Right atrium auricular region (tissue), 2 donors: ENCODE data around the gene KIAA1549. TPM values are rescaled to one million over a fixed set of nuclear protein-coding genes. Genes with fewer than 3 reads are reported as not detected.

Experiments
- DNase-seq: peaks from one replicate; pipeline ENCODE4 v3.0.0-alpha.2; 2019; ENCODE audit warnings: low spot score
- H3K27ac ChIP-seq, 2 donors: fragments of 200-600 bp; sonication (generic); 1 replicate in 1 of 2; 2 replicates in 1 of 2; pipeline ENCODE4 v1.5.1; 2016 to 2019
- H3K27me3 ChIP-seq, 2 donors: fragments of 200-600 bp; sonication (generic); one replicate each; pipeline versions ENCODE4 v1.5.1 to v1.6.0; 2017 to 2019
- H3K36me3 ChIP-seq: fragments of 200-600 bp; sonication (generic); one replicate; pipeline ENCODE4 v1.5.1; 2016
- H3K4me1 ChIP-seq, 2 donors: fragments of 200-600 bp; sonication (generic); one replicate each; pipeline versions ENCODE4 v1.5.1 to v1.6.0; 2017 to 2019
- H3K4me3 ChIP-seq, 2 donors: fragments of 200-600 bp; sonication (generic); 1 replicate in 1 of 2; 2 replicates in 1 of 2; pipeline ENCODE4 v1.5.1; 2017 to 2019; ENCODE audit warnings: mild to moderate bottlenecking in 1 of 2, moderate library complexity in 1 of 2
- H3K9me3 ChIP-seq, 2 donors: fragments of 200-600 bp; sonication (generic); one replicate each; pipeline ENCODE4 v1.5.1; 2019
- total RNA-seq, 2 donors: library from RNA; depleted of rRNA; stranded (reverse); fragments of >200 nt; gene quantifications; one replicate each; pipeline ENCODE4 v1.1.0, GENCODE V29; 2016
- TF ChIP-seq, protein P1 (sequence below), 2 donors: fragments of 200-600 bp; sonication (generic); IDR thresholded peaks; one replicate each; pipeline ENCODE4 v1.5.1; 2019; ENCODE audit warnings: antibody characterized with exemption in 2 of 2

KIAA1549 gene
- total RNA-seq, 2 donors from 2014 or later: 0.85 to 1.4 TPM

DNA sequence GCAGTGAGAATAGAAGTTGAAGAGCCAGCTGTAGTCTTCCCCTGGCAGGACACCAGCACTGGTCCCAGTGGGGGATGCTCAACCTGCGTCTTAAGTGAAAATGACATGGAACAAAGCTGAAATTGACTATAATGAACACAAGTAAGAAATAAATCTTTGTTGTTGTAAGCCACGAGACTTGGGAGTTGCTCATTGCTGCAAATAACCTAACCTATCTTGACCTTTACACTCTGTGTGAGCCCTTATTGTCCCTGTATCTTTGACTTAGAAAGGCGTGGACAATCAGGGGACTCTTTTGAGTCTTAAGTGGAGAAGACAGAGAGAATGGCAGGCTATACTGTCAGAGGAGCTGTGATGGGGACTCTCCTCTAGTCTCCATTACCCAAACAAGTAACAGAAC is 37.7 kb upstream of the KIAA1549 start:
- Histone ChIP-seq H3K9me3 (no peaks in the 10 kb centered on the region), H3K4me1 (no peaks in the 10 kb centered on the region), H3K27me3 (no peaks in the 10 kb centered on the region), H3K27ac (no peak overlapping the region), H3K4me3 (no peak overlapping the region), H3K36me3 (peaks cover 5% of the 10 kb centered on the region)
- TF ChIP-seq, protein P1, sequence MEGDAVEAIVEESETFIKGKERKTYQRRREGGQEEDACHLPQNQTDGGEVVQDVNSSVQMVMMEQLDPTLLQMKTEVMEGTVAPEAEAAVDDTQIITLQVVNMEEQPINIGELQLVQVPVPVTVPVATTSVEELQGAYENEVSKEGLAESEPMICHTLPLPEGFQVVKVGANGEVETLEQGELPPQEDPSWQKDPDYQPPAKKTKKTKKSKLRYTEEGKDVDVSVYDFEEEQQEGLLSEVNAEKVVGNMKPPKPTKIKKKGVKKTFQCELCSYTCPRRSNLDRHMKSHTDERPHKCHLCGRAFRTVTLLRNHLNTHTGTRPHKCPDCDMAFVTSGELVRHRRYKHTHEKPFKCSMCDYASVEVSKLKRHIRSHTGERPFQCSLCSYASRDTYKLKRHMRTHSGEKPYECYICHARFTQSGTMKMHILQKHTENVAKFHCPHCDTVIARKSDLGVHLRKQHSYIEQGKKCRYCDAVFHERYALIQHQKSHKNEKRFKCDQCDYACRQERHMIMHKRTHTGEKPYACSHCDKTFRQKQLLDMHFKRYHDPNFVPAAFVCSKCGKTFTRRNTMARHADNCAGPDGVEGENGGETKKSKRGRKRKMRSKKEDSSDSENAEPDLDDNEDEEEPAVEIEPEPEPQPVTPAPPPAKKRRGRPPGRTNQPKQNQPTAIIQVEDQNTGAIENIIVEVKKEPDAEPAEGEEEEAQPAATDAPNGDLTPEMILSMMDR (IDR thresholded peaks at IDR 0.05): no peak
- DNase-seq: no peak

DNA sequence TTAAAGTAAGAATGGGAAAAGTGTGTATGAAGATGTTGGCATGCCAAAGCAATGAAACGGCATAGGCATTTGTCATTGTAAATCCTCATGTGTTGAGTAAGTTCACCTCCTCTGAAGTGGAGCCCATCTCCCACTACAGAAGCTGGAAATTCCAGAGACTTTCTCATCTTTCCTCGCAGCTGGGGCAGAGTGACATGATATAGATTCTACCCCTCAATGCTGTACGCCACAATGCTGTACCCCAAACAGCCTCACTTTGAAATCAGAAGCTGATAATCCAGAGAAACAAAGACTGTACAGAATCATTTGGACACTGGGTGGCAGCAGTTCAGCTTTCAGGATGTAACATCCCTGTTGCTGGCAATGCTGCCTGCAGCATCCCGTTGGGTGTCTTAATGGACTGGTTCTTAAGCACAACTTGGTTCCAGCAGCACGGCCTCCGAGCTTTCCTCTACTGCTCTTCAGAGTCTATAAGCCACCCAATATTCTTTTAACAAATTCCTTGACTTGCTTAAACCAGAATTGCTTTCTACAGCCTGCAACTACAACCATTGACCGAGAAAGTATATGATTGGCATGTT is 35.8 kb upstream of the KIAA1549 start:
- H3K36me3 ChIP-seq: no peaks in the 10 kb centered on the region
- no peak overlapping the region for H3K4me3 ChIP-seq
- no peaks in the 10 kb centered on the region for H3K27me3 ChIP-seq
- H3K9me3 ChIP-seq: no peaks in the 10 kb centered on the region
- DNase-seq: peak; percentile 68
- H3K27ac ChIP-seq: no peak overlapping the region
- TF ChIP-seq, protein P1 (IDR thresholded peaks at IDR 0.05): peak; percentile 32 to 75
- no peaks in the 10 kb centered on the region for H3K4me1 ChIP-seq

DNA sequence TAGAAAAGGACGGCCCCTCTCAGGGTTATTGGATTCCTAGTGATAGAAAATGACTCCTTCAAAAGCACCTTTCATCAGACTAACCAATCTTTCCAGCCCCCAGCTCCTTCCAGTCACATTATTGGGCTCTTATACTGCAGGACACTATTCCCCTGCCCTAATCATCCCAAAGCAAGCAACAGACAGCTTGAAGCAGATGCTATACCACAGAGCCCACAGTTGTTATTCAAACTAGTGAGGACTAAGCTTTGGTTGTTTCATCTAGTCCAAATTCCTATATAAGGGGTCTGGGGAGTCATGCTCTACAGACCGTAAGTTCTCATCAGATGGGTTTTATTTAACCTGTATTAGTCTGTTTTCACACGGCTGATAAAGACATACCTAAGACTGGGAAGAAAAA is 30.2 kb upstream of the KIAA1549 start:
- no peaks in the 10 kb centered on the region for H3K4me1 ChIP-seq
- no peaks in the 10 kb centered on the region for H3K27me3 ChIP-seq
- no peak for DNase-seq
- no peak overlapping the region for H3K4me3 ChIP-seq
- no peaks in the 10 kb centered on the region for H3K9me3 ChIP-seq
- H3K27ac ChIP-seq: no peak overlapping the region
- no peaks in the 10 kb centered on the region for H3K36me3 ChIP-seq
- TF ChIP-seq, protein P1 (IDR thresholded peaks at IDR 0.05): no peak

DNA sequence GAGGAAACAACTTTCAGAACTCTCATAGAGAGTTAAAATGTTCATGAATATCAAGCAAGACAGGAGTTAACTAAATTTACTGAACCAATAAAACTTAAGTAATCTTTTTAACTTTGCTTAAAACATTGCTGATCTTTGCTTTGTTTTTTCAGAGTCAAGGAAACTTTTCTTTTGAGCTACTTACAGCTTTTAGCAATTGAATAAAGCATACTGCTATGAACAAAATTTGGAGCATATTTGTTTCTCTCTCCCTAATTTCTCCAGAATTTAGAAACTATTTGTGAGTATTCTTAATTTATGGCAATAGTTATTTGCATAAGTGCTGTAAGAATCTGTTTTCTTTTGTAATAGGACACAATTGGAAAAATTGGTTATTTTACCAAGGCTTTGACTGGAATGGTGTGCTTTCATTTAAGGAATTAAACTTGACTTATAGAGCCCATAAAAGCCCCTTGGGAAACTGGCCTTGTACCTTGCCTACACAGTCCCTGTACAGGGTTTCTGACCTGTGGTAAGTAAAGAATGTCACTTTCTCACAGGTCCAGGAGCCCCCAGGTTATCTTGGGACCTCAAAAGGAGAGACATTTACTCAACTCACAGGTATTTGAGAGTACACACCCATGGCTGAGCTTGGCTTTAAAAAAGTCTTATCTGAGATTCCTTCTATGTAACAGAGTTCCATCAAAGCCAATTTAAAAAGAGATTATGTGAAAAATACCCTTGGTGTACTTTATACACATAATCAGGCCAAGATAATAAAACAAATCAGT is 23.3 kb upstream of the KIAA1549 start:
- no peaks in the 10 kb centered on the region for H3K27me3 ChIP-seq
- no peak overlapping the region for H3K4me3 ChIP-seq
- no peak for DNase-seq
- H3K4me1 ChIP-seq: no peaks in the 10 kb centered on the region
- TF ChIP-seq, protein P1 (IDR thresholded peaks at IDR 0.05): no peak
- H3K27ac ChIP-seq: no peak overlapping the region
- no peaks in the 10 kb centered on the region for H3K9me3 ChIP-seq
- no peaks in the 10 kb centered on the region for H3K36me3 ChIP-seq

DNA sequence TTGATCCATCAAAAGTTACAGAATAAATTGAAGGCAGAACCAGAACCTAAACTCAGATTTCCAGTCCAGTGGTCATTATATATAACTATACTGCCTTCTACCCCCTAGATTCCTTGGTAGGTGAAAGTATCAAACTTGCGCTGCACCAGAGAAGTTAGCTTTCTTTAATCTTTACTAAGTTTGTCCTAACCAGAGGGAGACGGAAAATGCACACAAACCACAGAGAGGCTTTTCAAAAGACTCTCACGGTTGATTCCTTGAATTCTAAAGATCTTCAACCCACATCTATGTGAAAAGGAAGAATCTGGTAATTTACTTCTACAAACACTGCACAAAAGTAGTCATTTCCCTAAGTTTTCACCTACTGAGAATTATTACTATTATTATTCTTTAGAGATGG is 18.2 kb upstream of the KIAA1549 start:
- Histone ChIP-seq H3K4me1 (no peaks in the 10 kb centered on the region), H3K4me3 (no peak overlapping the region), H3K36me3 (no peaks in the 10 kb centered on the region), H3K27ac (no peak overlapping the region), H3K27me3 (no peaks in the 10 kb centered on the region), H3K9me3 (no peaks in the 10 kb centered on the region)
- TF ChIP-seq, protein P1 (IDR thresholded peaks at IDR 0.05): no peak
- no peak for DNase-seq
